Measurements from ENCODE around the gene DERA.

DERA gene

GRCh38 chr12:15882118-15882971 lies 28.8 kb upstream of the DERA start, which contains the start of gene STRAP (continued):
- TF ChIP-seq ZFP3 (tag by site-specific recombination; IDR thresholded peaks at IDR 0.05; ENCODE audit: low read depth) (no peak), ZNF707 (tag by site-specific recombination; IDR thresholded peaks at IDR 0.05) (no peak), ZNF10 (tag by site-specific recombination; IDR thresholded peaks at IDR 0.05) (peak; percentile 59), ZNF335 (tag by site-specific recombination; conservative IDR thresholded peaks at IDR 0.05) (peak; percentile 76), ZNF488 (tag by site-specific recombination; IDR thresholded peaks at IDR 0.05) (no peak), ZBTB21 (tag by site-specific recombination; IDR thresholded peaks at IDR 0.05) (peak; percentile 99), BCL11A (tag by site-specific recombination; IDR thresholded peaks at IDR 0.05; ENCODE audit: low read depth) (no peak), KLF16 (tag by site-specific recombination; IDR thresholded peaks at IDR 0.05) (no peak), OSR2 (tag by site-specific recombination; IDR thresholded peaks at IDR 0.05) (no peak), GLI2 (tag by site-specific recombination; IDR thresholded peaks at IDR 0.05; ENCODE audit: borderline replicate concordance, low read depth) (no peak), ZBTB8A (tag by site-specific recombination; IDR thresholded peaks at IDR 0.05) (peak; percentile 14; the same call in 1 of the 2 replicates), ZNF324 (tag by site-specific recombination; IDR thresholded peaks at IDR 0.05) (0 out of 2 replicates have a peak, but pooled peaks have one; percentile 41), ZSCAN30 (tag by site-specific recombination; IDR thresholded peaks at IDR 0.05) (no peak; the same call in 1 of the 2 replicates), KLF9 (tag by site-specific recombination; IDR thresholded peaks at IDR 0.05; ENCODE audit: low read depth) (no peak), ZBTB49 (tag by site-specific recombination; IDR thresholded peaks at IDR 0.05; ENCODE audit: low read depth) (no peak), ZNF114 (tag by site-specific recombination; IDR thresholded peaks at IDR 0.05) (no peak), ZBTB20 (tag by site-specific recombination; IDR thresholded peaks at IDR 0.05) (peak; percentile 19; the same call in 1 of the 2 replicates), ZNF175 (tag by site-specific recombination; IDR thresholded peaks at IDR 0.05) (no peak), ZNF148 (tag by site-specific recombination; IDR thresholded peaks at IDR 0.05; ENCODE audit: borderline replicate concordance) (no peak), ZNF596 (tag by site-specific recombination; IDR thresholded peaks at IDR 0.05) (0 out of 2 replicates have a peak, but pooled peaks have one; percentile 27), ZNF362 (tag by site-specific recombination; IDR thresholded peaks at IDR 0.05) (no peak; the same call in 1 of the 2 replicates), ZNF561 (tag by site-specific recombination; IDR thresholded peaks at IDR 0.05; ENCODE audit: borderline replicate concordance) (0 out of 2 replicates have a peak, but pooled peaks have one; percentile 52), ZNF280D (tag by site-specific recombination; IDR thresholded peaks at IDR 0.05) (no peak), ZNF26 (tag by site-specific recombination; IDR thresholded peaks at IDR 0.05) (no peak), ZNF354C (tag by site-specific recombination; IDR thresholded peaks at IDR 0.05; ENCODE audit: borderline replicate concordance, low read depth) (no peak), GFI1B (tag by site-specific recombination; IDR thresholded peaks at IDR 0.05) (no peak), ZNF701 (tag by site-specific recombination; IDR thresholded peaks at IDR 0.05) (no peak), ZNF133 (tag by site-specific recombination; IDR thresholded peaks at IDR 0.05) (no peak)

Measured in HEK293 (cell line).